HCT116 (cell line): ENCODE data around the gene SENP3. TPM values are rescaled to one million over a fixed set of nuclear protein-coding genes. Genes with fewer than 3 reads are reported as not detected.

Experiments used
- ATAC-seq: fragments of 200-7000 bp; cut with Tn5 transposase; 2 replicates; pipeline ENCODE4 v1.9.1; 2020; ENCODE audit warnings: mild to moderate bottlenecking, moderate library complexity
- BruUV-seq: library from RNA; stranded (reverse); fragments of 400-500 nt; replicated peaks from 2 replicates; lab custom pipeline; 2021; lab: Mats Ljungman, UMichigan
- CTCF ChIA-PET: fragments of 300-600 bp; sonication (Branson Sonifier 250); formaldehyde crosslinking; loops from one replicate; lab custom pipeline; 2021; ENCODE audit warnings: antibody characterized with exemption; lab: Charles Lee
- POLR2A ChIA-PET: fragments of 300-600, 350-600 bp; sonication (Branson Sonifier 250); formaldehyde crosslinking; loops from one replicate; lab custom pipeline; 2021; ENCODE audit warnings: antibody characterized with exemption; lab: Charles Lee
- RAD21 ChIA-PET, 2 experiments: fragments of 300-600 bp; sonication (Branson Sonifier 250); formaldehyde crosslinking; loops; one replicate each; lab custom pipeline; 2023; ENCODE audit warnings: low total read pairs in 2 of 2; ENCODE audit not compliant: uncharacterized antibody in 2 of 2, unreplicated experiment in 2 of 2, low non-redundant PET in 1 of 2; lab: Charles Lee
- DNase-seq: peaks from one replicate; pipeline ENCODE4 v3.0.0-alpha.2; 2010; ENCODE audit warnings: low read depth, low spot score
- H2AFZ ChIP-seq: fragments of 200-600 bp; shearing (Covaris generic), sonication (generic); 2 replicates; pipeline ENCODE4 v1.6.1; 2017; ENCODE audit warnings: low read depth, mixed run types, mixed read lengths, antibody characterized with exemption, low read length; ENCODE audit not compliant: poor library complexity, severe bottlenecking
- H3K27ac ChIP-seq: 2 replicates; pipeline ENCODE4 v1.5.1; 2012; ENCODE audit warnings: low read depth, low read length
- H3K27me3 ChIP-seq: fragments of 200-600 bp; sonication (generic); 2 replicates; pipeline ENCODE4 v1.6.1; 2016; ENCODE audit warnings: mixed run types, low read length, mixed read lengths; ENCODE audit not compliant: insufficient read depth
- H3K36me3 ChIP-seq, 2 experiments: fragments of 200-500 bp in 1 of 2; fragments of 200-600 bp in 1 of 2; sonication (Bioruptor generic) in 1 of 2; sonication (generic) in 1 of 2; 2 replicates each; pipeline versions ENCODE4 v1.5.1 to v1.6.1; 2014 to 2016; ENCODE audit warnings: low read length in 2 of 2, inconsistent platforms in 1 of 2, mixed read lengths in 1 of 2, mixed run types in 1 of 2; ENCODE audit not compliant: insufficient read depth in 2 of 2, control insufficient read depth in 1 of 2
- H3K4me1 ChIP-seq, 2 experiments: fragments of 200-600 bp in 1 of 2; sonication (generic) in 1 of 2; 2 replicates each; pipeline versions ENCODE4 v1.5.1 to v1.6.1; 2012 to 2017; ENCODE audit warnings: low read length in 2 of 2, inconsistent platforms in 1 of 2, mild to moderate bottlenecking in 1 of 2, mixed read lengths in 1 of 2, mixed run types in 1 of 2, moderate library complexity in 1 of 2; ENCODE audit not compliant: insufficient read depth in 2 of 2, control insufficient read depth in 1 of 2
- H3K4me2 ChIP-seq: fragments of 200-600 bp; sonication (generic); 2 replicates; pipeline ENCODE4 v1.6.1; 2017; ENCODE audit warnings: mixed run types, low read length, mixed read lengths
- H3K4me3 ChIP-seq, 2 experiments: fragments of 200-600 bp in 1 of 2; sonication (generic) in 1 of 2; replicated peaks in 1 of 2; 2 replicates each; pipeline ENCODE4 v1.5.1; 2011 to 2016; ENCODE audit warnings: low read length in 2 of 2, control low read depth in 1 of 2, low read depth in 1 of 2, mild to moderate bottlenecking in 1 of 2, mixed read lengths in 1 of 2, mixed run types in 1 of 2
- H3K79me2 ChIP-seq: fragments of 200-600 bp; sonication (generic); 2 replicates; pipeline ENCODE4 v1.6.1; 2017; ENCODE audit warnings: mild to moderate bottlenecking, mixed run types, low read length, moderate library complexity, mixed read lengths; ENCODE audit not compliant: insufficient read depth
- H3K9ac ChIP-seq: fragments of 200-600 bp; sonication (generic); 2 replicates; pipeline ENCODE4 v1.6.1; 2016; ENCODE audit warnings: low read length, mixed read lengths
- H3K9me2 ChIP-seq: fragments of 200-600 bp; sonication (generic), shearing (Covaris generic); 2 replicates; pipeline ENCODE4 v1.6.1; 2017; ENCODE audit warnings: mixed run types, mild to moderate bottlenecking, moderate library complexity; ENCODE audit not compliant: insufficient read depth
- H3K9me3 ChIP-seq, 2 experiments: fragments of 200-500 bp in 1 of 2; fragments of 200-600 bp in 1 of 2; sonication (Bioruptor generic) in 1 of 2; sonication (generic) in 1 of 2; 2 replicates each; pipeline ENCODE4 v1.6.1; 2014 to 2017; ENCODE audit warnings: low read length in 2 of 2, mixed read lengths in 2 of 2, inconsistent platforms in 1 of 2, low read depth in 1 of 2, mild to moderate bottlenecking in 1 of 2, mixed run types in 1 of 2, moderate library complexity in 1 of 2; ENCODE audit not compliant: control insufficient read depth in 1 of 2, insufficient read depth in 1 of 2
- H4K20me1 ChIP-seq: fragments of 200-600 bp; sonication (generic), shearing (Covaris generic); 2 replicates; pipeline ENCODE4 v1.6.1; 2017; ENCODE audit warnings: mixed run types, mild to moderate bottlenecking, moderate library complexity; ENCODE audit not compliant: insufficient read depth
- ATF3 ChIP-seq: IDR thresholded peaks from 2 replicates; pipeline ENCODE4 v1.6.1; 2012
- CBX3 ChIP-seq: IDR thresholded peaks from 2 replicates; pipeline ENCODE4 v1.6.1; 2012; ENCODE audit warnings: low read depth
- EGR1 ChIP-seq: IDR thresholded peaks from 2 replicates; pipeline ENCODE4 v1.6.1; 2012; ENCODE audit warnings: low read depth
- ELF1 ChIP-seq: IDR thresholded peaks from 2 replicates; pipeline ENCODE4 v1.6.1; 2012; ENCODE audit warnings: low read depth, borderline replicate concordance
- SIN3A ChIP-seq: IDR thresholded peaks from 2 replicates; pipeline ENCODE4 v1.6.1; 2012; ENCODE audit warnings: low read depth
- YY1 ChIP-seq: IDR thresholded peaks from 2 replicates; pipeline ENCODE4 v1.6.1; 2011; ENCODE audit warnings: low read length, low read depth, moderate library complexity, mild to moderate bottlenecking; ENCODE audit not compliant: insufficient replicate concordance; ENCODE audit errors: extremely low read depth
- ZFX ChIP-seq: fragments of 450-650 bp; IDR thresholded peaks from 2 replicates; pipeline ENCODE4 v1.6.1; 2017
- intact Hi-C: fragments of 100-400 bp; cut with micrococcal nuclease; formaldehyde crosslinking; loops from 2 replicates; pipeline ENCODE4 v1.10.0; 2022
- total RNA-seq: library from RNA; stranded (reverse); gene quantifications from one replicate; pipeline ENCODE4 v1.2.1, GENCODE V29; 2021; ENCODE audit not compliant: unreplicated experiment
- TF ChIP-seq, protein P1 (sequence below): IDR thresholded peaks from 2 replicates; pipeline ENCODE4 v1.6.1; 2012

The SENP3 gene
- total RNA-seq, 1 experiment from 2014 or later, result 73.8 TPM

GRCh38 chr17:7572338-7572587 lies 10.5 kb downstream of the SENP3 start:
- POLR2A ChIA-PET, result interaction anchor here (1.1 to 2.6 kb wide), 3 partner anchors 11 to 115 kb away, joined by 4 to 13 read pairs (median 4); partner anchors contain the start of genes MPDU1, TP53 and WRAP53
- RAD21 ChIA-PET, result interaction anchor here in 1 of 2 experiments (1.1 kb wide), 1 partner anchor 12 kb away, joined by 3 read pairs; no protein-coding TSS in a partner anchor
- Histone ChIP-seq H3K9ac (peak overlapping the region; percentile 70), H2AFZ (no peak overlapping the region), H3K4me2 (peak overlapping the region; percentile 87), H3K4me1 (peaks cover 5 to 53% of the 10 kb centered on the region in 2 experiments; a peak in 3 of 4 replicates), H4K20me1 (peaks cover 27% of the 10 kb centered on the region; the same call in 1 of the 2 replicates), H3K79me2 (peaks cover 67% of the 10 kb centered on the region), H3K4me3 (peak overlapping the region; percentile 48 to 62), H3K9me3 (no peaks in the 10 kb centered on the region), H3K27me3 (no peaks in the 10 kb centered on the region), H3K27ac (peak overlapping the region; percentile 83), H3K36me3 (peaks cover 35 to 70% of the 10 kb centered on the region in 2 experiments), H3K9me2 (no peaks in the 10 kb centered on the region)
- TF ChIP-seq EGR1 (peak; percentile 74), YY1 (peak; percentile 96), ZFX (no peak), SIN3A (peak; percentile 94), ATF3 (no peak), CBX3 (0 out of 2 replicates have a peak, but pooled peaks have one; percentile 70), ELF1 (peak; percentile 89; the same call in 1 of the 2 replicates)
- TF ChIP-seq, protein P1, sequence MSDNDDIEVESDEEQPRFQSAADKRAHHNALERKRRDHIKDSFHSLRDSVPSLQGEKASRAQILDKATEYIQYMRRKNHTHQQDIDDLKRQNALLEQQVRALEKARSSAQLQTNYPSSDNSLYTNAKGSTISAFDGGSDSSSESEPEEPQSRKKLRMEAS, result peak; percentile 100
- no TSS peak for BruUV-seq
- no peak for DNase-seq
- intact Hi-C loops, result no loop called here
- no peak for ATAC-seq
- CTCF ChIA-PET, result interaction anchor here (1.1 kb wide), 1 partner anchor 12 kb away, joined by 3 read pairs; the partner anchor contains the start of gene MPDU1
